ENCODE measurements around the gene CEP89. TPM values are rescaled to one million over a fixed set of nuclear protein-coding genes. Genes with fewer than 3 reads are reported as not detected.
"Not testable (repeated sequence)": the region's sequence is repeated elsewhere in the genome, so short reads cannot be mapped to it uniquely, and the experiment has no call there.

CEP89 gene
- total RNA-seq, 1 experiment from 2014 or later, result 21.1 TPM

- TF ChIP-seq, protein P1, sequence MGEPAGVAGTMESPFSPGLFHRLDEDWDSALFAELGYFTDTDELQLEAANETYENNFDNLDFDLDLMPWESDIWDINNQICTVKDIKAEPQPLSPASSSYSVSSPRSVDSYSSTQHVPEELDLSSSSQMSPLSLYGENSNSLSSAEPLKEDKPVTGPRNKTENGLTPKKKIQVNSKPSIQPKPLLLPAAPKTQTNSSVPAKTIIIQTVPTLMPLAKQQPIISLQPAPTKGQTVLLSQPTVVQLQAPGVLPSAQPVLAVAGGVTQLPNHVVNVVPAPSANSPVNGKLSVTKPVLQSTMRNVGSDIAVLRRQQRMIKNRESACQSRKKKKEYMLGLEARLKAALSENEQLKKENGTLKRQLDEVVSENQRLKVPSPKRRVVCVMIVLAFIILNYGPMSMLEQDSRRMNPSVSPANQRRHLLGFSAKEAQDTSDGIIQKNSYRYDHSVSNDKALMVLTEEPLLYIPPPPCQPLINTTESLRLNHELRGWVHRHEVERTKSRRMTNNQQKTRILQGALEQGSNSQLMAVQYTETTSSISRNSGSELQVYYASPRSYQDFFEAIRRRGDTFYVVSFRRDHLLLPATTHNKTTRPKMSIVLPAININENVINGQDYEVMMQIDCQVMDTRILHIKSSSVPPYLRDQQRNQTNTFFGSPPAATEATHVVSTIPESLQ (CRISPR knock-in tag; IDR thresholded peaks at IDR 0.05), result no peak
- TF ChIP-seq FOXJ3 (CRISPR knock-in tag; IDR thresholded peaks at IDR 0.05; ENCODE audit: borderline replicate concordance) (no peak), ERG (CRISPR knock-in tag; IDR thresholded peaks at IDR 0.05) (no peak), RORB (CRISPR knock-in tag; IDR thresholded peaks at IDR 0.05) (no peak), NFYB (CRISPR knock-in tag; conservative IDR thresholded peaks at IDR 0.05; ENCODE audit: low read depth) (no peak), FOXK1 (CRISPR knock-in tag; IDR thresholded peaks at IDR 0.05) (no peak), TEAD1 (CRISPR knock-in tag; IDR thresholded peaks at IDR 0.05) (no peak), ZNF232 (CRISPR knock-in tag; IDR thresholded peaks at IDR 0.05) (no peak), IRF2 (CRISPR knock-in tag; IDR thresholded peaks at IDR 0.05; ENCODE audit: borderline replicate concordance, low read depth) (no peak), ZNF416 (CRISPR knock-in tag; IDR thresholded peaks at IDR 0.05) (no peak), ZNF396 (CRISPR knock-in tag; IDR thresholded peaks at IDR 0.05; ENCODE audit: borderline replicate concordance) (no peak), SMAD3 (CRISPR knock-in tag; IDR thresholded peaks at IDR 0.05; ENCODE audit: borderline replicate concordance) (no peak)
- TF ChIP-seq, protein P2, sequence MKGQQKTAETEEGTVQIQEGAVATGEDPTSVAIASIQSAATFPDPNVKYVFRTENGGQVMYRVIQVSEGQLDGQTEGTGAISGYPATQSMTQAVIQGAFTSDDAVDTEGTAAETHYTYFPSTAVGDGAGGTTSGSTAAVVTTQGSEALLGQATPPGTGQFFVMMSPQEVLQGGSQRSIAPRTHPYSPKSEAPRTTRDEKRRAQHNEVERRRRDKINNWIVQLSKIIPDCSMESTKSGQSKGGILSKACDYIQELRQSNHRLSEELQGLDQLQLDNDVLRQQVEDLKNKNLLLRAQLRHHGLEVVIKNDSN (CRISPR knock-in tag; IDR thresholded peaks at IDR 0.05), result no peak
- TF ChIP-seq, protein P3, sequence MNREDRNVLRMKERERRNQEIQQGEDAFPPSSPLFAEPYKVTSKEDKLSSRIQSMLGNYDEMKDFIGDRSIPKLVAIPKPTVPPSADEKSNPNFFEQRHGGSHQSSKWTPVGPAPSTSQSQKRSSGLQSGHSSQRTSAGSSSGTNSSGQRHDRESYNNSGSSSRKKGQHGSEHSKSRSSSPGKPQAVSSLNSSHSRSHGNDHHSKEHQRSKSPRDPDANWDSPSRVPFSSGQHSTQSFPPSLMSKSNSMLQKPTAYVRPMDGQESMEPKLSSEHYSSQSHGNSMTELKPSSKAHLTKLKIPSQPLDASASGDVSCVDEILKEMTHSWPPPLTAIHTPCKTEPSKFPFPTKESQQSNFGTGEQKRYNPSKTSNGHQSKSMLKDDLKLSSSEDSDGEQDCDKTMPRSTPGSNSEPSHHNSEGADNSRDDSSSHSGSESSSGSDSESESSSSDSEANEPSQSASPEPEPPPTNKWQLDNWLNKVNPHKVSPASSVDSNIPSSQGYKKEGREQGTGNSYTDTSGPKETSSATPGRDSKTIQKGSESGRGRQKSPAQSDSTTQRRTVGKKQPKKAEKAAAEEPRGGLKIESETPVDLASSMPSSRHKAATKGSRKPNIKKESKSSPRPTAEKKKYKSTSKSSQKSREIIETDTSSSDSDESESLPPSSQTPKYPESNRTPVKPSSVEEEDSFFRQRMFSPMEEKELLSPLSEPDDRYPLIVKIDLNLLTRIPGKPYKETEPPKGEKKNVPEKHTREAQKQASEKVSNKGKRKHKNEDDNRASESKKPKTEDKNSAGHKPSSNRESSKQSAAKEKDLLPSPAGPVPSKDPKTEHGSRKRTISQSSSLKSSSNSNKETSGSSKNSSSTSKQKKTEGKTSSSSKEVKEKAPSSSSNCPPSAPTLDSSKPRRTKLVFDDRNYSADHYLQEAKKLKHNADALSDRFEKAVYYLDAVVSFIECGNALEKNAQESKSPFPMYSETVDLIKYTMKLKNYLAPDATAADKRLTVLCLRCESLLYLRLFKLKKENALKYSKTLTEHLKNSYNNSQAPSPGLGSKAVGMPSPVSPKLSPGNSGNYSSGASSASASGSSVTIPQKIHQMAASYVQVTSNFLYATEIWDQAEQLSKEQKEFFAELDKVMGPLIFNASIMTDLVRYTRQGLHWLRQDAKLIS (CRISPR knock-in tag; IDR thresholded peaks at IDR 0.05; ENCODE audit: borderline replicate concordance), result no peak
- TF ChIP-seq, protein P4, sequence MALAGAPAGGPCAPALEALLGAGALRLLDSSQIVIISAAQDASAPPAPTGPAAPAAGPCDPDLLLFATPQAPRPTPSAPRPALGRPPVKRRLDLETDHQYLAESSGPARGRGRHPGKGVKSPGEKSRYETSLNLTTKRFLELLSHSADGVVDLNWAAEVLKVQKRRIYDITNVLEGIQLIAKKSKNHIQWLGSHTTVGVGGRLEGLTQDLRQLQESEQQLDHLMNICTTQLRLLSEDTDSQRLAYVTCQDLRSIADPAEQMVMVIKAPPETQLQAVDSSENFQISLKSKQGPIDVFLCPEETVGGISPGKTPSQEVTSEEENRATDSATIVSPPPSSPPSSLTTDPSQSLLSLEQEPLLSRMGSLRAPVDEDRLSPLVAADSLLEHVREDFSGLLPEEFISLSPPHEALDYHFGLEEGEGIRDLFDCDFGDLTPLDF (CRISPR knock-in tag; IDR thresholded peaks at IDR 0.05), result no peak
- TF ChIP-seq, protein P5, sequence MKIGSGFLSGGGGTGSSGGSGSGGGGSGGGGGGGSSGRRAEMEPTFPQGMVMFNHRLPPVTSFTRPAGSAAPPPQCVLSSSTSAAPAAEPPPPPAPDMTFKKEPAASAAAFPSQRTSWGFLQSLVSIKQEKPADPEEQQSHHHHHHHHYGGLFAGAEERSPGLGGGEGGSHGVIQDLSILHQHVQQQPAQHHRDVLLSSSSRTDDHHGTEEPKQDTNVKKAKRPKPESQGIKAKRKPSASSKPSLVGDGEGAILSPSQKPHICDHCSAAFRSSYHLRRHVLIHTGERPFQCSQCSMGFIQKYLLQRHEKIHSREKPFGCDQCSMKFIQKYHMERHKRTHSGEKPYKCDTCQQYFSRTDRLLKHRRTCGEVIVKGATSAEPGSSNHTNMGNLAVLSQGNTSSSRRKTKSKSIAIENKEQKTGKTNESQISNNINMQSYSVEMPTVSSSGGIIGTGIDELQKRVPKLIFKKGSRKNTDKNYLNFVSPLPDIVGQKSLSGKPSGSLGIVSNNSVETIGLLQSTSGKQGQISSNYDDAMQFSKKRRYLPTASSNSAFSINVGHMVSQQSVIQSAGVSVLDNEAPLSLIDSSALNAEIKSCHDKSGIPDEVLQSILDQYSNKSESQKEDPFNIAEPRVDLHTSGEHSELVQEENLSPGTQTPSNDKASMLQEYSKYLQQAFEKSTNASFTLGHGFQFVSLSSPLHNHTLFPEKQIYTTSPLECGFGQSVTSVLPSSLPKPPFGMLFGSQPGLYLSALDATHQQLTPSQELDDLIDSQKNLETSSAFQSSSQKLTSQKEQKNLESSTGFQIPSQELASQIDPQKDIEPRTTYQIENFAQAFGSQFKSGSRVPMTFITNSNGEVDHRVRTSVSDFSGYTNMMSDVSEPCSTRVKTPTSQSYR (CRISPR knock-in tag; IDR thresholded peaks at IDR 0.05), result no peak
- ChIA-PET CTCF (no interaction called here), POLR2A (no interaction called here)
- ATAC-seq (no peak), DNase-seq (ENCODE audit: low spot score) (no peak)
- H3K36me3 Mint-ChIP-seq, result peaks cover 47% of the 10 kb centered on the region
- H3K9me3 Mint-ChIP-seq, result no peaks in the 10 kb centered on the region
- H3K27me3 Mint-ChIP-seq (ENCODE audit: low read depth), result no peaks in the 10 kb centered on the region
- no peak overlapping the region for H3K4me3 Mint-ChIP-seq
- no peaks in the 10 kb centered on the region for H3K4me1 Mint-ChIP-seq
- no peak overlapping the region for H3K27ac Mint-ChIP-seq
These were observed 26.1 kb upstream of the CEP89 start for GRCh38 chr19:32997716-32998355.

- POLR2A ChIA-PET; DNase-seq (ENCODE audit: low spot score); H3K27me3 Mint-ChIP-seq (ENCODE audit: low read depth); H3K4me3 Mint-ChIP-seq; H3K27ac Mint-ChIP-seq; CTCF ChIA-PET; H3K9me3 Mint-ChIP-seq; H3K4me1 Mint-ChIP-seq; ATAC-seq: not testable (repeated sequence)
- H3K36me3 Mint-ChIP-seq, result peaks cover 45% of the 10 kb centered on the region
These were observed 25.3 kb upstream of the CEP89 start for GRCh38 chr19:32997061-32997464.

DNA sequence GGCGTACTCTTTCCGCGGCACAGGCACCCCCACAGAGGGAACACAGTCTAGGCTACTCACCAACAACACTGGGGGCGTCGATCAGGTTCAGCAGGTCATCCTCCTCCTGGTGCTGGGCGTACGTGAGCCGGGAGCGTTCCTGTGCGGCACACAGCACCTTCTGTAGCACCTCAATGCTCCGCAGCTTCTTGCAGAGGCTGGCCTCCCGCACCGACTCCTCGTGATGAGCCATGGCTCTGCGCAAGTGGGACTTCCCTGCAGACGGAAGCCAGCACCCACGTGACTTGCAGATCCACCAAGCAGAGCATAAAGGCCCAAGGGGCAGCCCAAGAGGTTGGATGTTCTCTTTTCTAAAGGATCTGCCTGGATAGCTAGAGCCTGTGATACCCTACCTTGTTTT lies 24.2 kb upstream of the CEP89 start:
- H3K36me3 Mint-ChIP-seq, result peaks cover 49% of the 10 kb centered on the region
- CTCF ChIA-PET; DNase-seq (ENCODE audit: low spot score); H3K27me3 Mint-ChIP-seq (ENCODE audit: low read depth); POLR2A ChIA-PET; ATAC-seq; H3K4me3 Mint-ChIP-seq; H3K4me1 Mint-ChIP-seq; H3K27ac Mint-ChIP-seq; H3K9me3 Mint-ChIP-seq: not testable (repeated sequence)
